ENCODE measurements around the gene LRP1. TPM values are rescaled to one million over a fixed set of nuclear protein-coding genes. Genes with fewer than 3 reads are reported as not detected.

LRP1 gene
- total and polyA plus RNA-seq, 4 donors = 87.5 to 375 (median 139) TPM

DNA sequence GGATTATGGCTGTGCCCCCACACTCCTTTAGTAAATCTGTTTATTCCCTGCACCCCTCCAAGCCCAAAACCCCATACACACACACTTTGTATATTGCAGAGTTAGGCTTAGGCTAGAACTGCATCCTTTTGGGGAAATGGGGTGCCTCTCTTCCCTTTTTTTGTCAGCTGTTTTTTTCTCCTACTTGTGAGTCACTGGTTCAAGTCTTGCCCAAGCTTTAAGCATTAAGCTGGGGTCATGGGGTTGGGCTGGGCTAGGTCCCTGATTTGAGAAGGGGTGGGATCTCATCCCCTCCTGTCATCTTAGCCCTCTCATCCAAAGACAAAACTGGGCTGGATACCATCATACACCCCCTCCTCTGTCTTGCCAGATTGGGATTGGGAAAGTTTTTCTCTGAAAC lies 1.6 kb downstream of the LRP1 start:
- no peaks in the 10 kb centered on the region for H3K27me3 ChIP-seq (ENCODE audit: control insufficient read depth in 4 of 4, insufficient read depth in 4 of 4, low read length in 3 of 4)
- H3K4me1 ChIP-seq (ENCODE audit: control insufficient read depth in 4 of 4, insufficient read depth in 4 of 4, low read length in 3 of 4) = peaks cover 21 to 61% (median 49%) of the 10 kb centered on the region in 4 donors
- peaks cover 0 to 2% (median 0%) of the 10 kb centered on the region in 4 donors for H3K36me3 ChIP-seq (ENCODE audit: control insufficient read depth in 4 of 4, insufficient read depth in 3 of 4, low read depth in 1 of 4, low read length in 3 of 4)
- no peaks in the 10 kb centered on the region for H3K9me3 ChIP-seq (ENCODE audit: control insufficient read depth in 4 of 4, low read length in 3 of 4)
- H3K9ac ChIP-seq (ENCODE audit: low read depth in 1 of 2, low read length in 2 of 2) = peak overlapping the region; percentile 30 to 82
- peak overlapping the region; percentile 74 to 79 for H3K27ac ChIP-seq (ENCODE audit: low read depth in 1 of 2, low read length in 2 of 2)
- TF ChIP-seq JUND (IDR thresholded peaks at IDR 0.05) = peak in 1 of 2 donors; percentile 44
- TF ChIP-seq RAD21 (IDR thresholded peaks at IDR 0.05) = peak in 1 of 2 donors; percentile 1
- no peak for TF ChIP-seq GABPA (IDR thresholded peaks at IDR 0.05 in 1 of 2, conservative IDR thresholded peaks at IDR 0.05 in 1 of 2)
- TF ChIP-seq SP1 (IDR thresholded peaks at IDR 0.05) = no peak
- no peak for TF ChIP-seq NR2F2 (IDR thresholded peaks at IDR 0.05)
- TF ChIP-seq FOXA2 (IDR thresholded peaks at IDR 0.05) = no peak
- TF ChIP-seq YY1 (IDR thresholded peaks at IDR 0.05) = no peak
- peak overlapping the region; percentile 28 to 78 (median 72) for H3K4me3 ChIP-seq (ENCODE audit: low read depth in 1 of 3, low read length in 3 of 3)
- DNase-seq (ENCODE audit: low spot score) = no peak

- peak overlapping the region; percentile 30 to 82 for H3K9ac ChIP-seq (ENCODE audit: low read depth in 1 of 2, low read length in 2 of 2)
- peaks cover 0 to 2% (median 0%) of the 10 kb centered on the region in 4 donors for H3K36me3 ChIP-seq (ENCODE audit: control insufficient read depth in 4 of 4, insufficient read depth in 3 of 4, low read depth in 1 of 4, low read length in 3 of 4)
- 32% methylated on average over 2 of the region's 2 CpGs for WGBS
- peak; percentile 66 for TF ChIP-seq ATF3 (IDR thresholded peaks at IDR 0.05)
- peak; percentile 81 for TF ChIP-seq MAX (IDR thresholded peaks at IDR 0.05)
- TF ChIP-seq RXRA (IDR thresholded peaks at IDR 0.05) = peak; percentile 95 to 96
- peak; percentile 44 to 59 for TF ChIP-seq RAD21 (IDR thresholded peaks at IDR 0.05)
- peak; percentile 37 for TF ChIP-seq TAF1 (conservative IDR thresholded peaks at IDR 0.05)
- TF ChIP-seq JUND (IDR thresholded peaks at IDR 0.05) = peak; percentile 78 to 84
- TF ChIP-seq HNF4A (conservative IDR thresholded peaks at IDR 0.05) = peak; percentile 99 to 100
- peak; percentile 97 for TF ChIP-seq NR2F2 (IDR thresholded peaks at IDR 0.05)
- TF ChIP-seq ZBTB33 (IDR thresholded peaks at IDR 0.05) = peak; percentile 60
- peak; percentile 7 for TF ChIP-seq CTCF (IDR thresholded peaks at IDR 0.05; ENCODE audit: low read depth, low read length, missing input control)
- peak; percentile 97 for TF ChIP-seq HNF4G (IDR thresholded peaks at IDR 0.05)
- TF ChIP-seq, protein P1, sequence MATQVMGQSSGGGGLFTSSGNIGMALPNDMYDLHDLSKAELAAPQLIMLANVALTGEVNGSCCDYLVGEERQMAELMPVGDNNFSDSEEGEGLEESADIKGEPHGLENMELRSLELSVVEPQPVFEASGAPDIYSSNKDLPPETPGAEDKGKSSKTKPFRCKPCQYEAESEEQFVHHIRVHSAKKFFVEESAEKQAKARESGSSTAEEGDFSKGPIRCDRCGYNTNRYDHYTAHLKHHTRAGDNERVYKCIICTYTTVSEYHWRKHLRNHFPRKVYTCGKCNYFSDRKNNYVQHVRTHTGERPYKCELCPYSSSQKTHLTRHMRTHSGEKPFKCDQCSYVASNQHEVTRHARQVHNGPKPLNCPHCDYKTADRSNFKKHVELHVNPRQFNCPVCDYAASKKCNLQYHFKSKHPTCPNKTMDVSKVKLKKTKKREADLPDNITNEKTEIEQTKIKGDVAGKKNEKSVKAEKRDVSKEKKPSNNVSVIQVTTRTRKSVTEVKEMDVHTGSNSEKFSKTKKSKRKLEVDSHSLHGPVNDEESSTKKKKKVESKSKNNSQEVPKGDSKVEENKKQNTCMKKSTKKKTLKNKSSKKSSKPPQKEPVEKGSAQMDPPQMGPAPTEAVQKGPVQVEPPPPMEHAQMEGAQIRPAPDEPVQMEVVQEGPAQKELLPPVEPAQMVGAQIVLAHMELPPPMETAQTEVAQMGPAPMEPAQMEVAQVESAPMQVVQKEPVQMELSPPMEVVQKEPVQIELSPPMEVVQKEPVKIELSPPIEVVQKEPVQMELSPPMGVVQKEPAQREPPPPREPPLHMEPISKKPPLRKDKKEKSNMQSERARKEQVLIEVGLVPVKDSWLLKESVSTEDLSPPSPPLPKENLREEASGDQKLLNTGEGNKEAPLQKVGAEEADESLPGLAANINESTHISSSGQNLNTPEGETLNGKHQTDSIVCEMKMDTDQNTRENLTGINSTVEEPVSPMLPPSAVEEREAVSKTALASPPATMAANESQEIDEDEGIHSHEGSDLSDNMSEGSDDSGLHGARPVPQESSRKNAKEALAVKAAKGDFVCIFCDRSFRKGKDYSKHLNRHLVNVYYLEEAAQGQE (IDR thresholded peaks at IDR 0.05) = peak; percentile 70
- peak; percentile 97 for TF ChIP-seq FOXA1 (IDR thresholded peaks at IDR 0.05)
- TF ChIP-seq GABPA (IDR thresholded peaks at IDR 0.05 in 1 of 2, conservative IDR thresholded peaks at IDR 0.05 in 1 of 2) = peak in 1 of 2 donors; percentile 38
- peak; percentile 90 for TF ChIP-seq YY1 (IDR thresholded peaks at IDR 0.05)
- TF ChIP-seq SP1 (IDR thresholded peaks at IDR 0.05) = peak; percentile 87
- TF ChIP-seq FOXA2 (IDR thresholded peaks at IDR 0.05) = peak; percentile 99
- peak in 1 of 2 donors; percentile 85 for TF ChIP-seq EGR1 (IDR thresholded peaks at IDR 0.05; ENCODE audit: low read depth in 2 of 2)
- H3K27ac ChIP-seq (ENCODE audit: low read depth in 1 of 2, low read length in 2 of 2) = peak overlapping the region; percentile 74 to 79
- peak overlapping the region; percentile 70 to 78 (median 72) for H3K4me3 ChIP-seq (ENCODE audit: low read depth in 1 of 3, low read length in 3 of 3)
- DNase-seq (ENCODE audit: low spot score) = no peak
- H3K4me1 ChIP-seq (ENCODE audit: control insufficient read depth in 4 of 4, insufficient read depth in 4 of 4, low read length in 3 of 4) = peaks cover 27 to 71% (median 59%) of the 10 kb centered on the region in 4 donors
- H3K27me3 ChIP-seq (ENCODE audit: control insufficient read depth in 4 of 4, insufficient read depth in 4 of 4, low read length in 3 of 4) = no peaks in the 10 kb centered on the region
- no peaks in the 10 kb centered on the region for H3K9me3 ChIP-seq (ENCODE audit: control insufficient read depth in 4 of 4, low read length in 3 of 4)
These were observed 2.7 kb downstream of the LRP1 start for GRCh38 chr12:57130941-57131340.
